Ishikawa (cell line): ENCODE results near the gene OPCML.

Experiments used
- CEBPB ChIP-seq: IDR thresholded peaks from 2 replicates; pipeline ENCODE4 v1.6.1; 2012
- EGR1 ChIP-seq: IDR thresholded peaks from 2 replicates; pipeline ENCODE4 v1.6.1; 2012
- EP300 ChIP-seq: IDR thresholded peaks from 2 replicates; pipeline ENCODE4 v1.6.1; 2012; ENCODE audit warnings: borderline replicate concordance
- NFIC ChIP-seq: IDR thresholded peaks from 2 replicates; pipeline ENCODE4 v1.6.1; 2012
- RAD21 ChIP-seq: IDR thresholded peaks from 2 replicates; pipeline ENCODE4 v1.6.1; 2012; ENCODE audit warnings: low read depth
- TAF1 ChIP-seq: IDR thresholded peaks from 2 replicates; pipeline ENCODE4 v1.6.1; 2012; ENCODE audit warnings: low read depth, mild to moderate bottlenecking
- TF ChIP-seq, protein P1 (sequence below): IDR thresholded peaks from 2 replicates; pipeline ENCODE4 v1.6.1; 2012; ENCODE audit warnings: low read depth, mild to moderate bottlenecking
- TF ChIP-seq, protein P2 (sequence below): IDR thresholded peaks from 2 replicates; pipeline ENCODE4 v1.6.1; 2012

DNA sequence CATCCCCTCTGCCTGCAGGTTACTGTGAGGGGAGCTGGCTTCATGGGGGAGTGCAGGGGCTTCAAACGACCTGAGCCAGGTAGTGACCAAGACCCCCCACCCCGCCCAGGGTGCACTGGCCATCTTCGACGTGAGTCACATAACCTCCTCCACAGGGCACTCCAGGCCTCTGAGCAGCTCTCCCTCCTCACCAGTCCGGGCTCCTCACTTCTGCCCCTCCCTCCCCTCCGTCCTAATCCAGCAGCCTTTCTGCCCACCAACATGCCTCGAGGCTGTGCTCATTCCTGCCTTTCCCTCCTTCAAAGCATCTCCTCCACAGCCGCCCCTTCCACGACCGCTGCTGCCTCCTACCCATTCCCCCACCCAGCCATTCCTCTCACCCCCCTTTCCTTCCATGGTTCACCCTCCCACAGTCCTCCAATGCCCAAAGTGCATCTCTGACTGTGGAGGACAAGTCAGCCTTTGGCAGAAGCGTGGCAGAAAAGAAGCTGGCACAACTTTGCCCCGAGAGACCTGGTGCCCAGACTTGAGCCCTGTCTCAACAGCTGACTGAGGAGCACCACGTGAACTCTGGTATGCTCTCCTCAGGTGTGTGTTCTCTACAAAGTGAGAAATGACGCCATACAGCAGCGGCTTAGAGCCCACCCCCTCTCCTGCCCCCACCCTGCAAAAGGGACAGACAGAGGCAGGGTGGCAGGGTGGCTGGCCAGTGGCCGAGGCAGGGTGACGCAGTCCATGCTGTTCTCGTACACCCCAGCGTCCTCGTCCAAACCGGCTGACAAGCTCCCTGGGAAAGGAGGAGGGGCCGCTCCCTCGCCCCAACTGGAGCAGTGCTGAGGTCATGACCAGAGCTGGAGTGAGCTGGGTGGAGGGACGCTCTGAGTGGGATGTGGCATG, 30.4 kb downstream of the OPCML start:
- no peak for TF ChIP-seq RAD21
- TF ChIP-seq, protein P1, sequence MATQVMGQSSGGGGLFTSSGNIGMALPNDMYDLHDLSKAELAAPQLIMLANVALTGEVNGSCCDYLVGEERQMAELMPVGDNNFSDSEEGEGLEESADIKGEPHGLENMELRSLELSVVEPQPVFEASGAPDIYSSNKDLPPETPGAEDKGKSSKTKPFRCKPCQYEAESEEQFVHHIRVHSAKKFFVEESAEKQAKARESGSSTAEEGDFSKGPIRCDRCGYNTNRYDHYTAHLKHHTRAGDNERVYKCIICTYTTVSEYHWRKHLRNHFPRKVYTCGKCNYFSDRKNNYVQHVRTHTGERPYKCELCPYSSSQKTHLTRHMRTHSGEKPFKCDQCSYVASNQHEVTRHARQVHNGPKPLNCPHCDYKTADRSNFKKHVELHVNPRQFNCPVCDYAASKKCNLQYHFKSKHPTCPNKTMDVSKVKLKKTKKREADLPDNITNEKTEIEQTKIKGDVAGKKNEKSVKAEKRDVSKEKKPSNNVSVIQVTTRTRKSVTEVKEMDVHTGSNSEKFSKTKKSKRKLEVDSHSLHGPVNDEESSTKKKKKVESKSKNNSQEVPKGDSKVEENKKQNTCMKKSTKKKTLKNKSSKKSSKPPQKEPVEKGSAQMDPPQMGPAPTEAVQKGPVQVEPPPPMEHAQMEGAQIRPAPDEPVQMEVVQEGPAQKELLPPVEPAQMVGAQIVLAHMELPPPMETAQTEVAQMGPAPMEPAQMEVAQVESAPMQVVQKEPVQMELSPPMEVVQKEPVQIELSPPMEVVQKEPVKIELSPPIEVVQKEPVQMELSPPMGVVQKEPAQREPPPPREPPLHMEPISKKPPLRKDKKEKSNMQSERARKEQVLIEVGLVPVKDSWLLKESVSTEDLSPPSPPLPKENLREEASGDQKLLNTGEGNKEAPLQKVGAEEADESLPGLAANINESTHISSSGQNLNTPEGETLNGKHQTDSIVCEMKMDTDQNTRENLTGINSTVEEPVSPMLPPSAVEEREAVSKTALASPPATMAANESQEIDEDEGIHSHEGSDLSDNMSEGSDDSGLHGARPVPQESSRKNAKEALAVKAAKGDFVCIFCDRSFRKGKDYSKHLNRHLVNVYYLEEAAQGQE, result no peak
- no peak for TF ChIP-seq EP300
- no peak for TF ChIP-seq NFIC
- TF ChIP-seq CEBPB, result no peak
- TF ChIP-seq, protein P2, sequence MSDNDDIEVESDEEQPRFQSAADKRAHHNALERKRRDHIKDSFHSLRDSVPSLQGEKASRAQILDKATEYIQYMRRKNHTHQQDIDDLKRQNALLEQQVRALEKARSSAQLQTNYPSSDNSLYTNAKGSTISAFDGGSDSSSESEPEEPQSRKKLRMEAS, result no peak
- no peak for TF ChIP-seq TAF1
- no peak for TF ChIP-seq EGR1
